ENCODE results near the gene FMO5. TPM values are rescaled to one million over a fixed set of nuclear protein-coding genes. Genes with fewer than 3 reads are reported as not detected.
"Not testable (repeated sequence)": the region's sequence is repeated elsewhere in the genome, so short reads cannot be mapped to it uniquely, and the experiment has no call there.

Gene FMO5
- total RNA-seq, 1 donor from 2014 or later: 0.39 TPM

DNA sequence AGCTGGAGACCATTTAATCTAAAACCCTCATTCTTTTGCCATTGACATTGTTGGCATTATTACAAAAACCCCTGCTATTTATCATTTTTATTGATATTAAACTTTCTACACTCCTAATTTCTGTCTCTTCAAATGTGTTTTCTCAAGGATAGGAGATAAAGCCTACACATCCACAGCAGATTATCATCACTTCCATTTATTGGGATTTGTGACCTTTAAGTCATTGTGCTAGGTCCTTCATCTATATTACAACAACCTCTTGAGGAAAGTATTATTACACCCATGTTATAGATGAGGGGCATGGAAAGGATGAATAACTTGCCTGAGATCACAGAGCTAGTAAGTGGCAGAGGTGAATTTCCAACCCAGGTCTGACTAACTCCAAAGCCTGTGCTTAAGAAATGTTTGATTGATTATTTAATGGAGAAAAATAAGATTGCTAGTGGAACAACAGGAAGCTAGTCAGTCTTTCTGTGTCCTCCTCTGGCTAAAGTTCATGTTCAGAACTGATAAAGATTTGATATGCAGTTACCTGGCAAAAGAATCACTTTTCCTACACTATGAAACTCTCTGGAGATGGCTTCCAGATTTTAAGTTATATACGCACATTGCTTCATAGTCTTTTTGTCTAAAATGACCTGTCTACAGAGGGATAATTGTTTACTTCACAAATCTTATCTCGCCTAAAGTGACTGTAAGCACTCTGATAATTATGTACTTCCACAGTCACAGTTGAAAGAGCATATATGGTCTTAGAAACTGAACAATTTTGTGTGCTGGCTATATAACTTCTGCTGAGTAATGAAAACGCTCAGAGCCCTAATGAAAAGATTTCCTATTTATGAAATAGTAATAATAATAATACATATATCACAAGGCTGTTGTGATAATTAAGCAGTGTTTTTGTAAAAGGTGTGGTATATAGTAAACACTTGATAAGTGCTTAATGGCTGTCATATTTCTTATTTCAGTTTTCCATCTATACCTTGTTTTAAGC is 15.0 kb downstream of the FMO5 start:
- intact Hi-C loops (cut with micrococcal nuclease): no loop called here

DNA sequence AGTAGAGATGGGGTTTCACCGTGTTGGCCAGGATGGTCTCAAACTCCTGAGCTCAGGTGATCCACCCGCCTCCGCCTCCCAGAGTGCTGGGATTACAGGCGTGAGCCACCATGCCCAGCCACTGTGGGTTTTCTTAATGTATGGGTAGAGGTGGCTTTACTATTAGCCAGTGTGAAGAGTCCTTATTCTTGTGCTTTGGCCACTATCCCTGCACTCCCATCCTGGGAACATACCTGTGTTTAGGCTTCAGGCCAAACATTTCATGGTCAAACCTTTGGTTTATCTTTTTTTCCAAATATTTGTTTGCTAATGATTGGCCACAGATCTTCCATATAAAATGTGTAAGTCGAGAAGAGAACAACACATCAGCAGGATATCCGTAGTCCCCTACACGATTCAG is 16.5 kb downstream of the FMO5 start:
- intact Hi-C loops (cut with micrococcal nuclease): no loop called here

DNA sequence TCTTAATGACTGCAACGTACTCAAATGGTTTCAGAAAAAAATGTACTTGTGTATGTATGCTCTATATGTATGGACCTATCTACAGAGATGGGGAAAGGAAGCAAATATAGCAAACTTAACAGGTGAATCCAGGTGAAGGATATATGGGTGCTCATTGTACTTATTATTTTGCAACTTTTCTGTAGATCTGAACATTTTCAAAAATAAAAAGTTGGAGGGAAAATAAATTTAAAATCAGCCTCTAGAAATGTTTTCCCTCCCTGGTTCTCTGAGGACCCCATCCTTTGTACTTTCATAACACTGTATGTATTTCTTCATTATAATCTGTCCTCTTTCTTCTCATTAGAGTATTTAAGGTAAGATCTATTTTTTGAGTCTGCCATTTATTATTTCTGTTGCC is 17.9 kb downstream of the FMO5 start:
- intact Hi-C loops (cut with micrococcal nuclease): no loop called here

DNA sequence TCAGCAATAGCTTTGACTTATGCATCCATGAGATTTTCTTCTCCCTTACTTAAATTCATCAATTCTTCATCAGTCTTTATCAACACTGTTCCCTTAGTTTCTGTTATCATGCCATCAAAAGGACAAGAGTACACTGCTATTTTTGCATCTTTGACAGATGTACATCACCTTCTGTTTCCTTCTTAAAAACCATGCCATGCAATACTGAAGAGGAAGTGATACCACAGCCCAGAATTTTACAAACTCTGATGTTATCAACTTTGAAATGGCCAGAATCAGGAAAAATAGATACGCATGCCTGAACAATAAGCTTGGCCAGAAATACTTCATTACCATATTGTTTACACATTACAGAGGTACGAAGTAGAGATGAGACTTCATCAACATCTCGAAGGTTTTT is 21.1 kb downstream of the FMO5 start:
- intact Hi-C loops (cut with micrococcal nuclease): no loop called here

DNA sequence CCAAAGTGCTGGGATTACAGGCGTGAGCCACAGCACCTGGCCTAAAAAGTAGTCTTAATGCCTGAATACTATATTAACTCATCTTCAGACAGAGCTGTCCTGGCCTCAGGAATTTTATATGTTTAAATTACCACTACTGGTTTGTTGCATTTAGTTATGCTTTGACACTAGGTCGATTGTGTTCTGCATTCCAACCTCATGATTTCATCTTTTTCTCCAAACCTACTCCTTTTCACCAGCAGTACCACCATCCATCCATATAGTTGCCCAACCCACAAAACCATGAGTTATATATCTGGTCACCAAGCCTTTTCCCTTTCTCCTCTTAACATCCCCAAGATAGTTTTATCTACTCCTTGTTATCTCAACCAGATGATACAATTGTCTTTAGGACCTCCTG is 22.6 kb downstream of the FMO5 start:
- intact Hi-C loops (cut with micrococcal nuclease): no loop called here

DNA sequence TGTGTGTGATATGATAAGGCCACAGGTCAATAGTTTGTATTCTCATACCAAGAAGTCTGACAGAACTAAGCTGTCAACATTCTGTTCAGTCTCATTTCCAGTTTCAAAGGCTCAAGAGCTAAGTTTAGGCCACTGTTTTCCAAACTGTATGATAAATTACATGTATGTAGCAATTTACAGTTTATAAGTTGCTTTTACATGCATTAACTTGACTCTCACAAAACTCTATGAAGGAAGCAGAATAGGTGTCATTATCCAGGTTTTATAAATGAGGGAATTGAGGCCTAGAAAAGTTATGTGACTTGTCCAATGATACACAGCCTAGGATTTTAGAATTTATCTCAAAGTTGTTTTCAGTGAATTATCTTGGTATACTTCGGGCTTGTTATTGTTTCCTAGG is 23.4 kb downstream of the FMO5 start:
- intact Hi-C loops (cut with micrococcal nuclease): no loop called here

DNA sequence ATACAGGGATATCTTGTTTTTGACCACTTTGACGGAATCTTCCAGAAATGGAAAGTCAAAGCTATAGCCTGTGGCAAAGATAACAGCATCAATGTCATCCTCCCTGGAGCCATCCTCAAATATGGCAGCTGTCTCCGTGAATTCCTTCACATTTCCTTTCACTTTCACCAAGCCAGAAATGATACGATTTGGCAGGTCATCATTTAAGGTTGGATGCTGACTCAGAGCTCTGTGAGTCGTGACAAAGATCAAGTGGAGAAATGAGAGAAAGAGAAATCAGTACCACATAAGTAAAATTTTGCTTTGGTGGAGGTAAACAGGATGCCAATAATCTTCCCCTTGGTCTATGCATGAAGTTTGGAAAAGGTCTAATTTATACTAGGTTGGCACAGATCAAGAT is 23.9 kb downstream of the FMO5 start:
- intact Hi-C loops (cut with micrococcal nuclease): no loop called here

DNA sequence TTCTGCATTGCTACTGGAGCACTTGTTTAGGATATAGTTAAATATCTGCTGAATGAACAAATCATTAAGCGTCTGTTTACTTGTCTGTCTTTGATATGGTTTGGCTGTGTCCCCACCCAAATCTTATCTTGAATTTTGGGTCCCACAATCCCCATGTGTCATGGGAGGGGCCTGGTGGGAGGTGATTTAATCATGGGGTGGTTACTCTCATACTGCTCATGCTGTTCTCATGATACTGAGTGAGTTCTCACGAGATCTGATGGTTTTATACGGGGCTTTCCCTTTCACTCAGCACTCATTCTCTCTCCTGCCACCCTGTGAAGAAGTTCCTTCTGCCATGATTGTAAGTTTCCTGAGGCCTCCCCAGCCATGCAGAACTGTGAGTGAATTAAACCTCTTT is 27.8 kb downstream of the FMO5 start:
- intact Hi-C loops (cut with micrococcal nuclease): not testable (repeated sequence)

DNA sequence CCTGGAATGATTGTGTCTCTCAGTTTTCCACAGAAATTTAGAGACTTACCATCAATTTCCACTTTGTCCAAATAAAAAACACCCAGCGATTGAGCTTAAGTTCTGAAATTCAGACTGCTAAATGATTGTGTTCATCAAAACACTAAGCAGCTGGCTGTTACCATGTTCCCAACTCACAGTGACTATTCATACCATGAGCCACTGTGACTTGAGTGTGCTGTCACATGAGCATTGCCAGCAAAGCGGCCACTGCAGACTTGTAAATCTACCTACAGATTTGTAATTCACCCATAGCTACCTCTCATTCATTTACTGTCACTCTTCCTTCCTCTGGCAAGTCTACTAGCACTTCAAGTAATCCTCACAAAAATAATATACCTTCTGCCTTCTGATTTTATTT is 35.6 kb downstream of the FMO5 start:
- intact Hi-C loops (cut with micrococcal nuclease): no loop called here

DNA sequence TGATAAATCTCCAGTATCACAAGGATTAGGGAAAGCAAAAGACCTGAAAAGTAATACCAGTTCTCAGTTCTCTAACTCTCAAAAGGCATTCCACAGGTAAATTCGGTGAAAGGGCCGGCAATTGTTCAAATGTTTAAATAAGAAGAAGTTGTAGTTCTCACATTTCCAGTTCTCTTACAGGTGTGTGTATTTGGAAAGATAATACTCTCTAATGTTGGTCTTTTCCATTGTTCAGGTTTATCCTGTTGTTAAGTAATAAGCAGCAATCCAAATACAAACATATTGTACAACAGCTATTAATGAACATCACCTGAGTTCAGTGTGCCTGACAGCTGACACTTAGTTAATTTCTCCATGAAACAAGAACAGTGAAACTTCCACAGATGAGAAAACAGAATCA is 39.7 kb downstream of the FMO5 start:
- intact Hi-C loops (cut with micrococcal nuclease): no loop called here

DNA sequence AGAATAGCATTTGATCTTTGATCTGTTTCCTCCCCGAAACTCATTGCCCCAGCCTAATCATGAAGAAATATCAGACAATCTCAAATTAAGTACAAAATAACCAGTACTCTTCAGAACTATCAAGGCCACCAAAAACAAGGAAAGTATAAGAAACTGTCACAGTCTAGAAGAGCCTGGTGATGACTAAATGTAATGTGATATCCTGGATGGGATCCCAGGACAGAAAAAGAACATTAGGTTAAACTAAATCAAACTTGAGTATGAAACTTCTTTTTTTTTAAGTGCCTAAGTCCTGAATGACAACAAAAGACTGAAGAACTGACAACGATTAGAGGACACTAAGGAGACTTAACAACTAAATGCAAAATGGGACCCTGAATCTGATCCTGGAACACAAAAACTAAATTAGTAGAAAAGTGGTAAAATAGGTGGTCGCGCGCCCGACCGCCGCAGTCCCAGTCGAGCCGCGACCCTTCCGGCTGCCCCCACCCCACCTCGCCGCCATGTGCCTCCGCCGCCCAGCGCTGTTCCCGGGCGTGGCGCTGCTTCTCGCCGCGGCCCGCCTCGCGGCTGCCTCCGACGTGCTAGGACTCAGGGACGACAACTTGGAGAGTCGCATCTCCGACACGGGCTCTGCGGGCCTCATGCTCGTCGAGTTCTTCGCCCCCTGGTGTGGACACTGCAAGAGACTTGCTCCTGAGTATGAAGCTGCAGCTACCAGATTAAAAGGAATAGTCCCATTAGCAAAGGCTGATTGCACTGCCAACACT is 47.3 kb downstream of the FMO5 start:
- intact Hi-C loops (cut with micrococcal nuclease): no loop called here

DNA sequence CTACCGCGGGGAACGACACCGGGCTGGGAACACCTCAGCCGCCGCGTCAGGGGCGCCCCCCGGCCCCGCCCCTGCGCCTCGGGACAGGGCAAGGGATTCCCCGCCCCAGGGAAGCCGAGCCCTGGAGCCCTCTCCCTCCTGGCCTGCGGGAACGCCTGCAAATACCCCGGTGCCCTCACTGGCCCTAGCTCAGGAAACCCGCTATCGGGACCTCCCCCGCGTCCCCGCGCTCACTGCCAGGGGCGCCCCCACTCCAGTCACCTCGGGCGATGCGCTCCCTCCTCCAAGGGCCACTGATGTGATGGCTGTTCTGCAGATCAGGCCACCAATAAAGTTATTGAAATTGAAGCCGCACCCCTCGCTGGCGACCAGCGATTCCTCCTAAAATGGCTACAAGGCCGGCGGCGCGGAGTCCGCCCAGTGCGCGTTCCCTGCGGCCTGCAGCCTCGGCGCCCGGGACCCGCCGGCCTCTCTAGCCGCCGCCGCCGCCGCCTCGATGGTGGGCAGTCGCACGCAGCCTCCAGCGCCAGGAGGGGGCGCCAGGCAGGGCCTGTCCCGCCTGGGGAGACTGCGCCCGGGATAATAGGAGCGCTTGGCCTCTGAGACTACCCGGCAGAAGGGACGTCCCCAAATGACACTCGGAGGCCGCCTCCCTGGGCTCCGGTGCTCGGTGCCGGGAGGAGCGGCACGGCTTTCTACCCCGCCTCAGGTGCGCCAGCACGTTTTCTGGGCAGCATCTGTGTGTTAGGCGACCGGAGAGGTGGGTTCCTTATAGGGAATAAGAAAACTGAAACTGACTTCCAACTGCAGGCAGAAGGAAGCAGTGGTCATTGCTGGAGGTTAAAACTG is 52.7 kb downstream of the FMO5 start, which contains the start of gene PRKAB2:
PRKAB2 (minus strand) TSS at position 303 of the 849 bp plus-strand sequence. CDS start 326 bp downstream, outside the sequence.
- intact Hi-C loops (cut with micrococcal nuclease): loop anchor here (1.0 to 5.0 kb wide), 3 partner anchors 55 to 88 kb away; partner anchors contain the start of gene FMO5

DNA sequence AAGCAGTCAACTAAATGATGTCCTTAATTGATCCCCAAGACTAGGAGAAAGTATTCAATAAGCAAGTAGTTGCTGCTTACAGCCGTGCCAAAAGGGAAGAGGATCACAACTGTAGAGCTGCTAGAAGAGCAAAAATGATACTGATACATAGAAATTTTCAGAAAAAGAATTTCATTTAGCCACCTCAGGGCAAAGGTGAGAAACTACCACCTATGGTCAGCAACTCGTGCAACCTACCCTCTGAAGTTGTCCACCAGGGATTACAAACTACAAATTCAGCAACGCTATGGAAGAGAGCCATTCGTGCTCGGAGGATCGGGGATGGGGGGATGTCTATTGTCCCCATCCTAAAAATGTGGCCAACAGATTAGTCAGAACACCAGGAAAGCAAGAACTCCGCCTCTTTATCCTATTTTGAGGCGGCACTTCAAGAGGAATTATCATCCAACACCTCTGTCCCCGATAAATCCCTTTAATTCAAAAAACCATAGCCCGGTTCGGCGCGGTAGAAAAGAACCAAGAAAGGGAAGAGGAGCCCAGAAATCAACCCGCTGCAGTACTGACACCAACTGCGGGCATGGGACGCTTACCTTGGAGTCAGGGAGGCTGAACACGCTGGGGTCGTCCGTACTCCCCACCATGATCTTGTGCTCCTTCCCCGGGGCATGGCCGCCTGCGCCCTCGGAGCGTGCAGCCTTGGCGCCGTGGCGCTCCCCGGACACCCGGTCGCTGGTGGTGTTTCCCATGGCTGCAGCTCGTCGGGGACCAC is 53.6 kb downstream of the FMO5 start:
- intact Hi-C loops (cut with micrococcal nuclease): loop anchor here (1.0 to 5.0 kb wide), 3 partner anchors 56 to 87 kb away; partner anchors contain the start of gene FMO5

DNA sequence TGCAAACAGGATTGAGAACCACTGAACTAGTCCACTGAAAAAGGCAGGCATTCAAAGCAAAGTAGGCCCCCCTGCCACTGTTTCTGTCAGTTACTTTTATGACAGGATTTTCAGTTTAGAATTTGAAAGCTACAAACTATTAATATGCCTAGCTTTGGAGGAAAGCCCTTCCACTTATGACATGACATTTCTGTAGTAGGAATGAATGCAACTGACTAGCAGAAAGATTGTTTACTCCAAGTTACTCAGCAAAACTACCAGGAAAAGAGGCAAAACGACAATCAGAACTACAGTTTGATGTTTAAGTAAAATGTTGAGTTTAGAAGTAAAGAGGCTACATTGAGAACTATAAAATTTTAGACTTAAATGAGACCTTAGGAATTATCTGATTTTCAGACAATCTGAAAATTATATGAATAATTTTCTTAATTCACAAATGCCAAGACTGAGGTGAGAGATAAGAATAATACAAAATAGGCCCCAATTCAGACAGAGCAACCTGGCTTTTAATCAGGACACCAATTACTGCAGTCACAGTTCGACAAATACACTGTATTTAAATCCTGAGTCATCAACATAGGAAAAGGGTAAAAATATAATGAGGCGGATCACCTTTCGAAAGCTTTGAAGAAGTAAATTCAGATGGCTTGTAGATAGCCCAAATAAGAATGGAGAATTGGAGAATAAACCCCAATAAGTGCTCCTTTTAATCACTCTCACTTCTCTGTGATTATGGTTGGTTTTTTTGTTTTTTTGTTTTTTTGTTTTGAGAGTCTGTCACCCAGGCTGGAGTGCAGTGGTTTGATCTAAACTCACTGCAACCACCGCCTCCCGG is 55.1 kb downstream of the FMO5 start:
- intact Hi-C loops (cut with micrococcal nuclease): loop anchor here (5.0 kb wide), 1 partner anchor 57 kb away; the partner anchor contains the start of gene FMO5

DNA sequence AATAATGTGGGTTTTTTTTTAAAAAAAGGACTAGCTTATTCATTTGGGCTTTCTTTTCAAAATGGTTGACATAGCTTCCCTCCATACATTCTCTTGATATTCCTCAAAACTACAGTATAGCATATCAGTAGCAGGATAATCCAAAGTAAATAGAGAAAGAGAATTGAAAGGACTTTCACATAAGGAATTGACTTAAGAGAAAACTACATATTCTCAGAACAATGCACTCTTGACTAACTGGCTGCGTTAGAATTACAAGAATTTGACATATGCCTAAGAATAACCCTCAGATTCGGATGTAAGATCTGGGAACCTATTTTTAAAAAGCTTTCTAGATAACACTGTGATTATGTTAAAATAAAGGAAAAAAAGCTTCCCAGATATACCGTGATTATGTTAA is 56.0 kb downstream of the FMO5 start:
- intact Hi-C loops (cut with micrococcal nuclease): no loop called here

DNA sequence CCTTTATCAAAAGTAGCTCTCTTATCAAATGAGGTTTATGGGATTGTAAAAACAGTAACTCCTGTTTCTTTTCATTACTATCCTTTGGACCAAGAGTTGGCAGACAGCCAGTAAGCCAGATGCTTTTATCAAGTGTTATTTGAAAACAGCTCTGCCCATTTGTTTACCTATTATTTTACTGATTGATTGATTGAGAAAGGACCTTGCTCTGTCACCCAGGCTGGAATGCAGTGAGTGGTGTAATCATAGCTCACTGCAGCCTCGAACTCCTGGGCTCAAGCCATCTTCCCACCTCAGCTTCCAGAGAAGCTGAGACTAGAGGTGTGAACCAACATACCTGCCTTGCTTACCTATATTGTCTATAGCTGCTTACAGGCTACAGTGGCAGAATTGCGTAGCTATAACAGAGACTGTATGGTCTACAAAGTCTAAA is 56.5 kb downstream of the FMO5 start:
- intact Hi-C loops (cut with micrococcal nuclease): no loop called here

DNA sequence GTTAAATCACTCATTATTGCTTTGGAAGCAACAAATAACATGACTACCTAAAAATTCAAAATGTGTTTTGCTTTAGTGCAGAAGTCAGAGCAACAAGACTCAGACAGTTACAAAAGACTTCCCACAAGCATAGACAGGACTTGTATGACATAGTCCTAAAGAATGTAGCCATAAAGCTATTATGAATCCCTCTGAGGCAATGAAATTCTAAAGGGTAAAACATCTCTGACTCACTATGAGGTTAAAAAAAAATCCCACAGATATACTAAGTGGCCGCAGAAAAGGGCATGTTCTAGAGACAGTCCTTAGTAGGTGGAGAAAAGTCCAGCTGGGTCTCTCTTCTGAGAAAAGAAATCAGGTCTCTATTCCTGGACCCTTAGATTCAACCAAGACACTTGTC is 57.8 kb downstream of the FMO5 start:
- intact Hi-C loops (cut with micrococcal nuclease): no loop called here

DNA sequence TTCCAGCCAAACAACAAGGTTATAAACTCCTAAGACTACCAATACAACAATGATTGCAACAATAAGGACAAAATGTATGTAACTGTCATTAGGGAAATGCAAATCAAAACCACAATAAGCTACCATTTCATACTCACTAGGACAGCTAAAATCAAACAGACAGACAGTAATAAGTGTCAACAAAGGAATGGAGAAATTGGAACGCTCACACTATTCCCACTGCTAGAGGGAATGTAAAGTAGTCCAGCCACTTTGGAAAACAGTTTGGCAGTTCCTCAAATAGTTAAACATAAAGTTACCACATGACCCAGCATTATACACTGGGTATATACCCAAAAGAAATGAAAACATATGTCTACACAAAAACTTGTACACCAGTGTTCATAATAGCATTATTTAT is 62.1 kb downstream of the FMO5 start:
- intact Hi-C loops (cut with micrococcal nuclease): no loop called here

DNA sequence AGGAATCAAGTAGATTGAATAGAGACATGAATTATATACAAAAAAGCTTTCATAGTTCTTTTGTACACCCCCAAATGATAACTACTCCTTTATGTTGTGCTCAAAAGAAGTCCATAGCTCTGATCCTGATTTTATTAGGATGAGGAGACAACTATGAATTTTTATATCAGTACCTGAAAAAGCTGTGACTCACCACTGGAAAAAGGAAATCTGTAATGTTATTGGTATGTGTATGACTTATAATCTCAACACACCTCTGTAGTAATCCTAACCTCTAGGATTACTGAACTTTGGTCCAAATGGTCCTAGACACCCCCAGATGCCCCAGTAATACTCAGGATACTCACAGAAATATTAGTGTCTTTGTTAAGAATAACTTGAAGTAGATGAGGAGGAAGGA is 63.0 kb downstream of the FMO5 start:
- intact Hi-C loops (cut with micrococcal nuclease): no loop called here
